ENCODE data around the gene SH3TC2.

Gene SH3TC2

GRCh38 chr5:149028161-149028560 lies 34.7 kb downstream of the SH3TC2 start:
- no peak for DNase-seq (ENCODE audit: low spot score)

- DNase-seq (ENCODE audit: low spot score) = no peak
Observed at GRCh38 chr5:149027636-149028035, 35.2 kb downstream of the SH3TC2 start.

GRCh38 chr5:149024943-149025342 lies 37.9 kb downstream of the SH3TC2 start:
- DNase-seq (ENCODE audit: low spot score) = no peak

- DNase-seq (ENCODE audit: low spot score) = no peak
Observed at GRCh38 chr5:149024477-149024876, 38.4 kb downstream of the SH3TC2 start.

- no peak for DNase-seq (ENCODE audit: low spot score)
Observed at GRCh38 chr5:149022200-149022599, 40.7 kb downstream of the SH3TC2 start.

GRCh38 chr5:149019679-149020078 lies 43.2 kb downstream of the SH3TC2 start:
- no peak for DNase-seq (ENCODE audit: low spot score)

- DNase-seq (ENCODE audit: low spot score) = no peak
Observed at GRCh38 chr5:149018909-149019443, 43.9 kb downstream of the SH3TC2 start.

GRCh38 chr5:149017636-149018035 lies 45.2 kb downstream of the SH3TC2 start:
- DNase-seq (ENCODE audit: low spot score) = no peak

GRCh38 chr5:149015561-149015960 lies 47.3 kb downstream of the SH3TC2 start:
- no peak for DNase-seq (ENCODE audit: low spot score)

- DNase-seq (ENCODE audit: low spot score) = no peak
Observed at GRCh38 chr5:149015126-149015525, 47.7 kb downstream of the SH3TC2 start.

- no peak for DNase-seq (ENCODE audit: low spot score)
Observed at GRCh38 chr5:149014571-149015031, 48.3 kb downstream of the SH3TC2 start.

GRCh38 chr5:149013796-149014195 lies 49.1 kb downstream of the SH3TC2 start:
- DNase-seq (ENCODE audit: low spot score) = no peak

GRCh38 chr5:149012350-149012749 lies 50.5 kb downstream of the SH3TC2 start:
- DNase-seq (ENCODE audit: low spot score) = no peak

- no peak for DNase-seq (ENCODE audit: low spot score)
Observed at GRCh38 chr5:149011728-149012127, 51.1 kb downstream of the SH3TC2 start.

GRCh38 chr5:149011084-149011483 lies 51.8 kb downstream of the SH3TC2 start:
- DNase-seq (ENCODE audit: low spot score) = no peak

- DNase-seq (ENCODE audit: low spot score) = no peak
Observed at GRCh38 chr5:149007174-149007573, 55.7 kb downstream of the SH3TC2 start.

GRCh38 chr5:149006426-149006825 lies 56.4 kb downstream of the SH3TC2 start:
- no peak for DNase-seq (ENCODE audit: low spot score)

- DNase-seq (ENCODE audit: low spot score) = no peak
Observed at GRCh38 chr5:149005077-149005892, 57.6 kb downstream of the SH3TC2 start.

GRCh38 chr5:149004559-149004958 lies 58.3 kb downstream of the SH3TC2 start:
- DNase-seq (ENCODE audit: low spot score) = no peak

GRCh38 chr5:149002761-149003689 lies 59.8 kb downstream of the SH3TC2 start:
- DNase-seq (ENCODE audit: low spot score) = no peak

- DNase-seq (ENCODE audit: low spot score) = peak; percentile 27
Observed at GRCh38 chr5:149002053-149002452, 60.8 kb downstream of the SH3TC2 start.

GRCh38 chr5:149001162-149001561 lies 61.7 kb downstream of the SH3TC2 start:
- no peak for DNase-seq (ENCODE audit: low spot score)

GRCh38 chr5:148999741-149000140 lies 63.1 kb downstream of the SH3TC2 start:
- DNase-seq (ENCODE audit: low spot score) = no peak

All from HuH-7.5 (cell line).